Skeletal muscle cell (primary cell): Measurements from ENCODE around the gene S100A13.
"Not testable (repeated sequence)": the region's sequence is repeated elsewhere in the genome, so short reads cannot be mapped to it uniquely, and the experiment has no call there.

Source experiments
- DNase-seq: peaks from one replicate; pipeline ENCODE4 v3.0.0-alpha.2; 2010; ENCODE audit warnings: low read depth
- H3K4me3 ChIP-seq: 2 replicates; pipeline ENCODE4 v1.5.1; 2011; ENCODE audit warnings: low read depth, mild to moderate bottlenecking, control low read depth, low read length, moderate library complexity

The S100A13 gene

GRCh38 chr1:153578490-153578889 lies 48.8 kb downstream of the S100A13 start:
- no peak for DNase-seq
- no peak overlapping the region for H3K4me3 ChIP-seq

DNA sequence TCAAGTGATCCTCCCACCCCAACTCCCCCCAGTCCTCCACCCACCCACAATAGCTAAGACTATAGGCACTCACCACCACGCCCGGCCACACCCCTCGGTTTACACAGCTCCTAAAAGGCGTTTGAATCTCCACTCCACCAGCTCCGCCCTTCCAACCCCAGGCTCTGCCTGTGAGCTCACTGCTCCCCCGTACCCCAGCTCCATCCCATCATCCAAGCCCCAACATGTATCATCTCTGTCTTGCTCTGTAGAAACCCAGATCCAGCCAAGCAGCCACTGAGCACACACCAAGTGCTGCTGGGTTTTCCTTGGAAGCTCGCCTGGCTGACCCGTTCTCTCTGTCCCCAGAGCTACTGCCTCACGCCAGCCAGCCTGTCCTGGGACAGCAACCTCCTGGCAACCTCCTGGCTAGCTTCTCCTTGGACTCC lies 49.7 kb downstream of the S100A13 start:
- DNase-seq: no peak
- H3K4me3 ChIP-seq: no peak overlapping the region

GRCh38 chr1:153577138-153577537 lies 50.2 kb downstream of the S100A13 start:
- DNase-seq: no peak
- no peak overlapping the region for H3K4me3 ChIP-seq

DNA sequence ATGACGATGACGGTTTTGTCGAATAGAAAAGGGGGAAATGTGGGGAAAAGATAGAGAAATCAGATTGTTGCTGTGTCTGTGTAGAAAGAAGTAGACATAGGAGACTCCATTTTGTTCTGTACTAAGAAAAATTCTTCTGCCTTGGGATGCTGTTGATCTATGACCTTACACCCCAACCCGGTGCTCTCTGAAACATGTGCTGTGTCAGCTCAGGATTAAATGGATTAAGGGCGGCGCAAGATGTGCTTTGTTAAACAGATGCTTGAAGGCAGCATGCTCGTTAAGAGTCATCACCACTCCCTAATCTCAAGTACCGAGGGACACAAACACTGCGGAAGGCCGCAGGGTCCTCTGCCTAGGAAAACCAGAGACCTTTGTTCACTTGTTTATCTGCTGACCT lies 51.8 kb downstream of the S100A13 start:
- not testable (repeated sequence) for H3K4me3 ChIP-seq, DNase-seq

GRCh38 chr1:153575081-153575491 lies 52.2 kb downstream of the S100A13 start:
- DNase-seq, H3K4me3 ChIP-seq: not testable (repeated sequence)

DNA sequence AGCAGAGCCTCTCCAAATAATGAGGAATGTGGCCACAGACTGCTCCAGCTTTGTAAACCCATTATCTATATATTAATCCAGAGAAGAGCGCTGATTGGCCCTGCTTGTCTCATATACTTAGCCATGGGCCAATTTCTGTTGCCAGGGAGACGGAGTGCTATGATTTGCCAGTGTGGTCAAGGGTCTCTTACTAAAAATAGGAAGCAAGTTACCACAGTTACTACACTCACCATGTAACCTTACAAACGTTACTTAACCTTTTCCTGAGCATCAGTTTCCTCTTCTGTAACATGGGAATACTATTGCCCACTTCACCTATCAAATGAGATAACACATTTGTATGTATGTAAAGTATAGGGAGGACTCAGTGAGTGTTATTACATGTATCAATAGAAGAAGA lies 54.0 kb downstream of the S100A13 start:
- no peak overlapping the region for H3K4me3 ChIP-seq
- no peak for DNase-seq

- no peak overlapping the region for H3K4me3 ChIP-seq
- DNase-seq: peak; percentile 61
Observed at GRCh38 chr1:153572569-153573015, 54.7 kb downstream of the S100A13 start.

DNA sequence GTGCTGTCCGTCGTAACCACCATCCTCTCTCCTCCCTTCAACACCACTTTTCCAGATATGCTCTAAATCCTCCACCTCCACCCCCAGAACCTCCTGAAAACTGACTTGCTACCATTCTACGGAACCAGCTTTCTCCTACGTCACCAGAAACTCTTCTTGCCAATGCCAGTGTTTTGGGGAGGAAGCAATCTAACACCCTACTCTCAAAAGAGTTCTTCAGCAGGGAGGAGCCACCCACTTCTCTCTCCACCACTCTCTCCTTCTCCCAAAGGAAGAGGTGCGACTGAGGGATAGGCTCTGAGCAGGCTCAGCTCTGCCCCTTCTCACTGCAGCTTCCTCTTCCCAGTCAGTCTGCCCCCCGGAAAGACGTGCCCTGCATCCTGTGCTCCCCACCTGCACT lies 55.6 kb downstream of the S100A13 start:
- no peak overlapping the region for H3K4me3 ChIP-seq
- no peak for DNase-seq

DNA sequence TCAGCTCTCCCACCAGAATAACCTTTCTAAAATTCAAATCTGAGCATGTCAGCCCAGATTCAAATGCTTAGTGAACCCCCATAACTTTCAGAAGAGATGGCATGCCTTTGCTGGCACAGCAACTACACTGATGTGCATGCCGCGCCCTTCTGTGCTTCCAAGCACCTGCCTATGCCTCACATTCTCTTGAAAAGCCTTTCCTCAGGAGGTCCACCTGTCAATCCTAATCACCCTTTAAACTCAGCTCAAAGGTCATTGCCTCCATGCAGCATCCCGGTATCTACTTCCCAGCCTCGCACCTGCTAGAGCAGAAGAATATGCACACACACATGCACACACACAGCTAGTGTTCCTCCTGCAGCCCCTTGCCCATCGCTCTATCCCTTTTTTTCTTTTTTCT lies 56.4 kb downstream of the S100A13 start:
- H3K4me3 ChIP-seq: no peak overlapping the region
- no peak for DNase-seq

GRCh38 chr1:153569465-153569864 lies 57.8 kb downstream of the S100A13 start:
- no peak for DNase-seq
- H3K4me3 ChIP-seq: no peak overlapping the region
